GM23338 (cell line): ENCODE measurements around the gene FOXR1. TPM values are rescaled to one million over a fixed set of nuclear protein-coding genes. Genes with fewer than 3 reads are reported as not detected.

Experiments used
- ATAC-seq: fragments of 200-7000 bp; cut with Tn5 transposase; 3 replicates; pipeline ENCODE4 v1.9.1; 2020
- DNase-seq: peaks from one replicate; pipeline ENCODE4 v3.0.0-alpha.2; 2015; ENCODE audit warnings: low spot score
- H2AFZ ChIP-seq: fragments of 200-600 bp; sonication (generic); 2 replicates; pipeline ENCODE4 v1.8.0; 2016; ENCODE audit warnings: antibody characterized with exemption, mild to moderate bottlenecking, moderate library complexity
- H3F3A ChIP-seq: fragments of 200-600 bp; sonication (generic); replicated peaks from 2 replicates; pipeline ENCODE4 v1.8.0; 2017; ENCODE audit warnings: antibody characterized with exemption, mixed run types, low read depth
- H3K27ac ChIP-seq: fragments of 200-600 bp; sonication (generic); 2 replicates; pipeline ENCODE4 v1.6.1; 2016; ENCODE audit warnings: low read depth
- H3K27me3 ChIP-seq: fragments of 200-600 bp; sonication (generic); 2 replicates; pipeline ENCODE4 v1.8.0; 2016; ENCODE audit warnings: mild to moderate bottlenecking, mixed run types, moderate library complexity; ENCODE audit not compliant: insufficient read depth
- H3K36me3 ChIP-seq: fragments of 200-600 bp; sonication (generic); 2 replicates; pipeline ENCODE4 v1.8.0; 2016; ENCODE audit warnings: mild to moderate bottlenecking; ENCODE audit not compliant: insufficient read depth
- H3K4me1 ChIP-seq: fragments of 200-600 bp; sonication (generic); 2 replicates; pipeline ENCODE4 v1.8.0; 2016; ENCODE audit warnings: mild to moderate bottlenecking, moderate library complexity; ENCODE audit not compliant: insufficient read depth
- H3K4me2 ChIP-seq: fragments of 200-600 bp; sonication (generic); 2 replicates; pipeline ENCODE4 v1.7.1; 2017; ENCODE audit warnings: mixed run types
- H3K4me3 ChIP-seq: fragments of 200-600 bp; sonication (generic); 2 replicates; pipeline ENCODE4 v1.6.1; 2016; ENCODE audit warnings: mixed run types
- H3K79me2 ChIP-seq: fragments of 200-600 bp; sonication (generic); replicated peaks from 2 replicates; pipeline ENCODE4 v1.8.0; 2017; ENCODE audit warnings: mild to moderate bottlenecking; ENCODE audit not compliant: insufficient read depth
- H3K9me2 ChIP-seq: fragments of 200-600 bp; sonication (generic); 2 replicates; pipeline ENCODE4 v1.8.0; 2017; ENCODE audit not compliant: insufficient read depth
- H4K20me1 ChIP-seq: fragments of 200-600 bp; sonication (generic); replicated peaks from 2 replicates; pipeline ENCODE4 v1.8.0; 2017; ENCODE audit warnings: mild to moderate bottlenecking; ENCODE audit not compliant: insufficient read depth
- H3K27ac Mint-ChIP-seq: 2 replicates; pipeline ENCODE4 v1.8.0; 2020; ENCODE audit warnings: inconsistent platforms, mild to moderate bottlenecking, moderate library complexity, mixed read lengths
- H3K27me3 Mint-ChIP-seq: 3 replicates; pipeline ENCODE4 v1.8.0; 2022; ENCODE audit warnings: low read depth, mild to moderate bottlenecking, moderate library complexity, mixed read lengths, inconsistent platforms; ENCODE audit not compliant: insufficient read depth, poor library complexity
- H3K36me3 Mint-ChIP-seq: 3 replicates; pipeline ENCODE4 v1.8.0; 2021; ENCODE audit warnings: low read depth, mild to moderate bottlenecking, inconsistent platforms, moderate library complexity, mixed read lengths
- H3K4me1 Mint-ChIP-seq: 3 replicates; pipeline ENCODE4 v1.8.0; 2020; ENCODE audit warnings: mild to moderate bottlenecking, inconsistent platforms, mixed read lengths
- H3K4me3 Mint-ChIP-seq: 3 replicates; pipeline ENCODE4 v1.8.0; 2021; ENCODE audit warnings: moderate library complexity, mild to moderate bottlenecking, inconsistent platforms, mixed read lengths
- H3K9me3 Mint-ChIP-seq: 3 replicates; pipeline ENCODE4 v1.8.0; 2020; ENCODE audit warnings: moderate library complexity, mild to moderate bottlenecking, inconsistent platforms, mixed read lengths
- CREB1 ChIP-seq: fragments of 250-450 bp; sonication (Bioruptor Pico); IDR thresholded peaks from 2 replicates; pipeline ENCODE4 v1.5.0; 2020; ENCODE audit warnings: low read depth, mild to moderate bottlenecking, moderate library complexity
- CTCF ChIP-seq, 2 experiments: fragments of 200-600 bp in 1 of 2; sonication (generic) in 1 of 2; conservative IDR thresholded peaks; 2 replicates each; pipeline versions ENCODE4 v1.5.1 to v1.6.1; 2016 to 2017; ENCODE audit warnings: antibody characterized with exemption in 2 of 2, low read depth in 2 of 2, mild to moderate bottlenecking in 2 of 2, moderate library complexity in 1 of 2
- EZH2 ChIP-seq: fragments of 200-600 bp; sonication (generic); IDR thresholded peaks from one replicate; pipeline ENCODE4 v1.8.0; 2017; ENCODE audit warnings: antibody characterized with exemption, mild to moderate bottlenecking, low read depth; ENCODE audit not compliant: unreplicated experiment
- JUNB ChIP-seq: IDR thresholded peaks from one replicate; pipeline ENCODE4 v1.6.1; 2016; ENCODE audit warnings: antibody characterized with exemption; ENCODE audit not compliant: unreplicated experiment
- REST ChIP-seq: IDR thresholded peaks from one replicate; pipeline ENCODE4 v1.6.1; 2018; ENCODE audit warnings: antibody characterized with exemption; ENCODE audit not compliant: unreplicated experiment
- STAT1 ChIP-seq: IDR thresholded peaks from one replicate; pipeline ENCODE4 v1.6.1; 2016; ENCODE audit warnings: antibody characterized with exemption; ENCODE audit not compliant: unreplicated experiment
- ZNF114 ChIP-seq: fragments of 250-450 bp; sonication (Bioruptor Pico); IDR thresholded peaks from 2 replicates; pipeline ENCODE4 v1.5.0; 2020; ENCODE audit warnings: mild to moderate bottlenecking, moderate library complexity
- ZNF331 ChIP-seq: fragments of 250-450 bp; sonication (Bioruptor Pico); IDR thresholded peaks from 2 replicates; pipeline ENCODE4 v1.5.0; 2020; ENCODE audit warnings: low read depth, mild to moderate bottlenecking, moderate library complexity
- polyA plus RNA-seq: library from polyadenylated mRNA; unstranded; fragments of >200 nt; fragmentation: Nextera tagmentation; extraction: Ambion mirVana; gene quantifications from 2 replicates; pipeline ENCODE4 v1.2.1, GENCODE V29; 2016
- total RNA-seq: library from RNA; depleted of rRNA; stranded (reverse); fragments of >200 nt; shearing (Covaris generic); gene quantifications from 2 replicates; pipeline ENCODE4 v1.2.3, GENCODE V29; 2014

Gene FOXR1
- total and polyA plus RNA-seq, 2 experiments from 2014 or later: not detected

- no peak for TF ChIP-seq ZNF114 (CRISPR knock-in tag)
- no peak for TF ChIP-seq EZH2
- TF ChIP-seq CTCF (conservative IDR thresholded peaks at IDR 0.05; ENCODE audit: low read depth in 2 of 2): no peak
- no peak for TF ChIP-seq ZNF331 (CRISPR knock-in tag)
- no peak for TF ChIP-seq REST
Measured at GRCh38 chr11:119026970-119027369, 55.4 kb downstream of the FOXR1 start (continued).

- Histone ChIP-seq H2AFZ (no peak overlapping the region), H3K4me2 (no peak overlapping the region), H3K4me3 (no peak overlapping the region), H3K79me2 (peaks cover 8% of the 10 kb centered on the region), H3K4me1 (peaks cover 14% of the 10 kb centered on the region), H4K20me1 (peaks cover 15% of the 10 kb centered on the region), H3F3A (peaks cover 38% of the 10 kb centered on the region), H3K27me3 (no peaks in the 10 kb centered on the region), H3K27ac (no peak overlapping the region), H3K9me2 (no peaks in the 10 kb centered on the region), H3K36me3 (peaks cover 15% of the 10 kb centered on the region)
- Mint-ChIP-seq H3K9me3 (no peaks in the 10 kb centered on the region; the same call in 2 of the 3 replicates), H3K27ac (peak overlapping the region; percentile 31; the same call in 1 of the 2 replicates), H3K27me3 (peaks cover 25% of the 10 kb centered on the region), H3K4me3 (peak overlapping the region; percentile 19; the same call in 1 of the 3 replicates), H3K36me3 (peaks cover 54% of the 10 kb centered on the region), H3K4me1 (peaks cover 31% of the 10 kb centered on the region)
- DNase-seq (no peak), ATAC-seq (no peak)
- TF ChIP-seq JUNB (no peak), CREB1 (CRISPR knock-in tag) (no peak), REST (no peak), ZNF331 (CRISPR knock-in tag) (no peak), STAT1 (no peak), EZH2 (no peak)
Measured at GRCh38 chr11:119027561-119028345, 56.2 kb downstream of the FOXR1 start.
